K562 (cell line): ENCODE data around the gene MANEAL. TPM values are rescaled to one million over a fixed set of nuclear protein-coding genes. Genes with fewer than 3 reads are reported as not detected.

Source experiments
- CEBPG ChIP-seq, 3 experiments: fragments of 200-800 bp in 1 of 3; sonication (Bioruptor generic) in 1 of 3; sonication (generic) in 1 of 3; formaldehyde crosslinking in 1 of 3; IDR thresholded peaks in 2 of 3; conservative IDR thresholded peaks in 1 of 3; 2 replicates each; pipeline versions ENCODE4 v1.6.1 to v1.8.0; 2016 to 2022; ENCODE audit warnings: missing compliant biosample characterization in 2 of 3, missing genetic modification characterization in 2 of 3, mild to moderate bottlenecking in 1 of 3, missing genetic modification reagents in 1 of 3
- HNRNPUL1 ChIP-seq: fragments of 200-400 bp; formaldehyde crosslinking; IDR thresholded peaks from 2 replicates; pipeline ENCODE4 v1.6.1; 2017; ENCODE audit warnings: low read length
- NBN ChIP-seq: fragments of 450-650 bp; IDR thresholded peaks from 2 replicates; pipeline ENCODE4 v1.6.1; 2016; ENCODE audit warnings: low read depth, mild to moderate bottlenecking
- RBM34 ChIP-seq: fragments of 200-400 bp; formaldehyde crosslinking; IDR thresholded peaks from 2 replicates; pipeline ENCODE4 v1.6.1; 2018; ENCODE audit warnings: low read length, borderline replicate concordance; ENCODE audit not compliant: insufficient read depth
- RHOXF2B ChIP-seq: fragments of 250-450 bp; sonication (Bioruptor Pico); conservative IDR thresholded peaks from 2 replicates; pipeline ENCODE4 v1.5.1; 2021
- SREBF1 ChIP-seq: fragments of 150-350 bp; IDR thresholded peaks from 2 replicates; pipeline ENCODE4 v1.6.1; 2014; ENCODE audit warnings: antibody characterized with exemption, low read depth, low read length, borderline replicate concordance
- STAG1 ChIP-seq: sonication (generic); formaldehyde crosslinking; IDR thresholded peaks from 2 replicates; pipeline ENCODE4 v1.5.0; 2020; ENCODE audit warnings: missing genetic modification reagents, borderline replicate concordance
- TEAD4 ChIP-seq, 2 experiments: sonication (generic) in 1 of 2; formaldehyde crosslinking in 1 of 2; IDR thresholded peaks; 2 replicates each; pipeline versions ENCODE4 v1.6.1 to v1.8.0; 2012 to 2022; ENCODE audit warnings: borderline replicate concordance in 1 of 2, inconsistent platforms in 1 of 2, low read length in 1 of 2, mild to moderate bottlenecking in 1 of 2, missing genetic modification reagents in 1 of 2
- U2AF1 ChIP-seq: fragments of 200-400 bp; formaldehyde crosslinking; optimal IDR thresholded peaks from 2 replicates; pipeline ENCODE3; 2017; ENCODE audit warnings: mild to moderate bottlenecking, low read depth, low read length, moderate library complexity
- ZBTB40 ChIP-seq, 2 experiments: fragments of 450-650 bp in 1 of 2; sonication (generic) in 1 of 2; formaldehyde crosslinking in 1 of 2; IDR thresholded peaks; 2 replicates each; pipeline versions ENCODE4 v1.7.1 to v1.9.0; 2016 to 2022; ENCODE audit warnings: inconsistent platforms in 1 of 2, mild to moderate bottlenecking in 1 of 2, missing genetic modification reagents in 1 of 2
- ZNF609 ChIP-seq: sonication (generic); formaldehyde crosslinking; IDR thresholded peaks from 2 replicates; pipeline ENCODE4 v1.8.1; 2023; ENCODE audit warnings: missing genetic modification reagents, mild to moderate bottlenecking, borderline replicate concordance
- polyA plus RNA-seq, 8 experiments: library from polyadenylated mRNA; depleted of rRNA in 4 of 8; stranded (reverse) in 5 of 8; unstranded in 3 of 8; fragments of >200 nt; fragmentation: Nextera tagmentation in 2 of 8; fragmentation: Illumina TruSeq in 1 of 8; extraction: Ambion mirVana in 2 of 8; extraction: Trizol in 1 of 8; gene quantifications; 2 replicates each; pipeline versions ENCODE4 v1.2.1 to v1.2.3, GENCODE V29; 2011 to 2014; ENCODE audit warnings: inconsistent platforms in 1 of 8, missing spikeins in 1 of 8
- total RNA-seq, 7 experiments: library from RNA; depleted of rRNA in 6 of 7; stranded (reverse); fragments of >200 nt in 6 of 7; fragmentation: Illumina TruSeq in 2 of 7; extraction: Trizol in 2 of 7; gene quantifications; 2 replicates each; pipeline versions ENCODE4 v1.2.1 to v1.2.3, GENCODE V29; 2011 to 2021; ENCODE audit warnings: low replicate concordance in 1 of 7

Gene MANEAL
- total and polyA plus RNA-seq, 9 of the 15 experiments (the other 6 are each of a cell fraction or from before 2014, with no cell fraction given) = 0.37 to 3.2 (median 1.2) TPM

GRCh38 chr1:37795340-37796125 lies 1.9 kb downstream of the MANEAL start (continued):
- TF ChIP-seq SREBF1 = no peak
- TF ChIP-seq NBN = no peak
- 0 out of 2 replicates have a peak, but pooled peaks have one; percentile 16 for TF ChIP-seq ZNF609 (CRISPR knock-in tag)
- TF ChIP-seq U2AF1 = no peak
- TF ChIP-seq STAG1 = peak; percentile 58; the same call in 1 of the 2 replicates
- TF ChIP-seq RBM34 = no peak
- peak; percentile 51; the same call in 1 of the 2 replicates for TF ChIP-seq ZBTB40 (IDR thresholded peaks at IDR 0.05)
- TF ChIP-seq ZBTB40 (CRISPR knock-in tag; IDR thresholded peaks at IDR 0.05) = peak; percentile 57; the same call in 1 of the 2 replicates
- TF ChIP-seq CEBPG (CRISPR knock-in tag; IDR thresholded peaks at IDR 0.05) = no peak
- no peak for TF ChIP-seq CEBPG (tag; conservative IDR thresholded peaks at IDR 0.05 in 1 of 2, IDR thresholded peaks at IDR 0.05 in 1 of 2)
- no peak for TF ChIP-seq HNRNPUL1
- TF ChIP-seq RHOXF2B = no peak
- TF ChIP-seq TEAD4 (IDR thresholded peaks at IDR 0.05; ENCODE audit: low read length) = no peak
- peak; percentile 84; the same call in 1 of the 2 replicates for TF ChIP-seq TEAD4 (CRISPR knock-in tag; IDR thresholded peaks at IDR 0.05; ENCODE audit: borderline replicate concordance)
